H9 (cell line): Measurements from ENCODE around the gene PROX2. TPM values are rescaled to one million over a fixed set of nuclear protein-coding genes. Genes with fewer than 3 reads are reported as not detected.

ENCODE experiments used
- DNase-seq: peaks from one replicate; pipeline ENCODE4 v3.0.0-alpha.2; 2017
- H2AFZ ChIP-seq: one replicate; pipeline ENCODE4 v1.6.1; 2013; ENCODE audit warnings: mild to moderate bottlenecking, low read length, control low read depth, moderate library complexity
- H2AK5ac ChIP-seq: 2 replicates; pipeline ENCODE4 v1.6.1; 2013; ENCODE audit warnings: low read length, control low read depth, mixed read lengths; ENCODE audit not compliant: insufficient read length
- H2BK120ac ChIP-seq: one replicate; pipeline ENCODE4 v1.6.1; 2013; ENCODE audit warnings: low read depth, mild to moderate bottlenecking, low read length, control low read depth, inconsistent platforms; ENCODE audit not compliant: poor library complexity, severe bottlenecking
- H2BK12ac ChIP-seq: 2 replicates; pipeline ENCODE4 v1.6.1; 2013; ENCODE audit warnings: low read length, control low read depth, mixed read lengths, low read depth; ENCODE audit not compliant: insufficient read length
- H2BK15ac ChIP-seq: 2 replicates; pipeline ENCODE4 v1.6.1; 2013; ENCODE audit warnings: low read depth, low read length, control low read depth
- H2BK20ac ChIP-seq: one replicate; pipeline ENCODE4 v1.6.1; 2013; ENCODE audit warnings: low read depth, mild to moderate bottlenecking, low read length, control low read depth, inconsistent platforms; ENCODE audit not compliant: poor library complexity, severe bottlenecking
- H2BK5ac ChIP-seq: 2 replicates; pipeline ENCODE4 v1.6.1; 2013; ENCODE audit warnings: low read length, control low read depth, mixed read lengths; ENCODE audit not compliant: insufficient read length
- H3K14ac ChIP-seq: 2 replicates; pipeline ENCODE4 v1.6.1; 2013; ENCODE audit warnings: low read length, control low read depth; ENCODE audit not compliant: insufficient read depth
- H3K18ac ChIP-seq: 2 replicates; pipeline ENCODE4 v1.6.1; 2013; ENCODE audit warnings: low read depth, mild to moderate bottlenecking, mixed read lengths, low read length, control low read depth; ENCODE audit not compliant: insufficient read length
- H3K23ac ChIP-seq: 2 replicates; pipeline ENCODE4 v1.6.1; 2013; ENCODE audit warnings: low read length, control low read depth, mixed read lengths, low read depth; ENCODE audit not compliant: insufficient read length
- H3K23me2 ChIP-seq: 2 replicates; pipeline ENCODE4 v1.6.1; 2013; ENCODE audit warnings: low read depth, mild to moderate bottlenecking, mixed read lengths, low read length, control low read depth; ENCODE audit not compliant: insufficient read length, poor library complexity, severe bottlenecking
- H3K27ac ChIP-seq: 2 replicates; pipeline ENCODE4 v1.5.1; 2013; ENCODE audit warnings: low read length, control low read depth, mixed read lengths, low read depth; ENCODE audit not compliant: insufficient read length
- H3K27me3 ChIP-seq: 2 replicates; pipeline ENCODE4 v1.6.1; 2013; ENCODE audit warnings: low read length, control low read depth, inconsistent platforms; ENCODE audit not compliant: insufficient read depth
- H3K4ac ChIP-seq: 2 replicates; pipeline ENCODE4 v1.6.1; 2013; ENCODE audit warnings: low read depth, mild to moderate bottlenecking, control low read depth, inconsistent platforms, low read length, moderate library complexity
- H3K4me1 ChIP-seq: 2 replicates; pipeline ENCODE4 v1.6.1; 2013; ENCODE audit warnings: low read length, control low read depth, inconsistent platforms; ENCODE audit not compliant: insufficient read depth
- H3K4me2 ChIP-seq: 2 replicates; pipeline ENCODE4 v1.6.1; 2013; ENCODE audit warnings: low read length, control low read depth, mixed read lengths; ENCODE audit not compliant: insufficient read length, insufficient read depth
- H3K56ac ChIP-seq: 2 replicates; pipeline ENCODE4 v1.6.1; 2013; ENCODE audit warnings: low read depth, mild to moderate bottlenecking, mixed read lengths, low read length, control low read depth; ENCODE audit not compliant: insufficient read length
- H3K79me1 ChIP-seq: 2 replicates; pipeline ENCODE4 v1.6.1; 2013; ENCODE audit warnings: low read depth, mild to moderate bottlenecking, moderate library complexity, low read length, control low read depth, inconsistent platforms; ENCODE audit not compliant: insufficient read depth, poor library complexity, severe bottlenecking
- H3K79me2 ChIP-seq: 2 replicates; pipeline ENCODE4 v1.6.1; 2013; ENCODE audit warnings: low read length, control low read depth, inconsistent platforms; ENCODE audit not compliant: insufficient read depth
- H3K9ac ChIP-seq: 2 replicates; pipeline ENCODE4 v1.6.1; 2013; ENCODE audit warnings: low read length, control low read depth, mixed read lengths; ENCODE audit not compliant: insufficient read length; ENCODE audit errors: extremely low read depth
- H3K9me3 ChIP-seq: one replicate; pipeline ENCODE4 v1.6.1; 2013; ENCODE audit warnings: low read depth, low read length, inconsistent platforms; ENCODE audit not compliant: control insufficient read depth
- H3T11ph ChIP-seq: one replicate; pipeline ENCODE4 v1.6.1; 2013; ENCODE audit warnings: mild to moderate bottlenecking, low read length, control low read depth, inconsistent platforms
- H4K20me1 ChIP-seq: one replicate; pipeline ENCODE4 v1.6.1; 2013; ENCODE audit not compliant: control insufficient read depth, insufficient read length, insufficient read depth
- H4K5ac ChIP-seq: 2 replicates; pipeline ENCODE4 v1.6.1; 2013; ENCODE audit warnings: low read depth, mild to moderate bottlenecking, mixed read lengths, low read length, control low read depth; ENCODE audit not compliant: insufficient read length
- H4K8ac ChIP-seq: replicated peaks from 2 replicates; pipeline ENCODE4 v1.6.1; 2013; ENCODE audit warnings: low read length, control low read depth, mixed read lengths, low read depth; ENCODE audit not compliant: insufficient read length
- H4K91ac ChIP-seq: 2 replicates; pipeline ENCODE4 v1.6.1; 2013; ENCODE audit warnings: low read depth, mild to moderate bottlenecking, moderate library complexity, mixed read lengths, low read length, control low read depth; ENCODE audit not compliant: insufficient read length
- H3K27ac Mint-ChIP-seq, 3 experiments: 2 replicates in 2 of 3; 3 replicates in 1 of 3; pipeline ENCODE4 v1.8.0; 2020 to 2021; ENCODE audit warnings: mixed read lengths in 3 of 3, mild to moderate bottlenecking in 1 of 3, moderate library complexity in 1 of 3
- H3K27me3 Mint-ChIP-seq: 2 replicates; pipeline ENCODE4 v1.8.0; 2021; ENCODE audit warnings: low read depth, mild to moderate bottlenecking, moderate library complexity, mixed read lengths
- H3K36me3 Mint-ChIP-seq, 3 experiments: 2 replicates in 2 of 3; 3 replicates in 1 of 3; pipeline ENCODE4 v1.8.0; 2020 to 2021; ENCODE audit warnings: low read depth in 3 of 3, mixed read lengths in 3 of 3; ENCODE audit not compliant: insufficient read depth in 1 of 3
- H3K4me1 Mint-ChIP-seq, 2 experiments: 2 replicates each; pipeline ENCODE4 v1.8.0; 2020; ENCODE audit warnings: mixed read lengths in 2 of 2
- H3K4me3 Mint-ChIP-seq, 2 experiments: 2 replicates in 1 of 2; 3 replicates in 1 of 2; pipeline ENCODE4 v1.8.0; 2020 to 2021; ENCODE audit warnings: mild to moderate bottlenecking in 2 of 2, mixed read lengths in 2 of 2, moderate library complexity in 1 of 2
- H3K9me3 Mint-ChIP-seq, 2 experiments: 2 replicates in 1 of 2; 3 replicates in 1 of 2; pipeline ENCODE4 v1.8.0; 2020; ENCODE audit warnings: mild to moderate bottlenecking in 2 of 2, mixed read lengths in 2 of 2, moderate library complexity in 1 of 2
- WGBS: extraction: QIAGEN DNeasy Blood & Tissue Kit; methylation state at CpG from one replicate; pipeline ENCODE4 v1.1.7; 2013; ENCODE audit warnings: missing lambda C conversion rate, low lambda C conversion rate, mixed read lengths; ENCODE audit not compliant: insufficient read length; ENCODE audit errors: extremely low coverage; 5-methylcytosine and 5-hydroxymethylcytosine counted together
- total RNA-seq: library from RNA; stranded (reverse); gene quantifications from 2 replicates; pipeline ENCODE4 v1.2.1, GENCODE V29; 2021
- TF ChIP-seq, protein P1 (sequence below): fragments of 200-600 bp; sonication (generic); conservative IDR thresholded peaks from 3 replicates; pipeline ENCODE4 v1.8.0; 2021; ENCODE audit warnings: antibody characterized with exemption, mild to moderate bottlenecking

Gene PROX2
- total RNA-seq, 1 experiment from 2014 or later: not detected

DNA sequence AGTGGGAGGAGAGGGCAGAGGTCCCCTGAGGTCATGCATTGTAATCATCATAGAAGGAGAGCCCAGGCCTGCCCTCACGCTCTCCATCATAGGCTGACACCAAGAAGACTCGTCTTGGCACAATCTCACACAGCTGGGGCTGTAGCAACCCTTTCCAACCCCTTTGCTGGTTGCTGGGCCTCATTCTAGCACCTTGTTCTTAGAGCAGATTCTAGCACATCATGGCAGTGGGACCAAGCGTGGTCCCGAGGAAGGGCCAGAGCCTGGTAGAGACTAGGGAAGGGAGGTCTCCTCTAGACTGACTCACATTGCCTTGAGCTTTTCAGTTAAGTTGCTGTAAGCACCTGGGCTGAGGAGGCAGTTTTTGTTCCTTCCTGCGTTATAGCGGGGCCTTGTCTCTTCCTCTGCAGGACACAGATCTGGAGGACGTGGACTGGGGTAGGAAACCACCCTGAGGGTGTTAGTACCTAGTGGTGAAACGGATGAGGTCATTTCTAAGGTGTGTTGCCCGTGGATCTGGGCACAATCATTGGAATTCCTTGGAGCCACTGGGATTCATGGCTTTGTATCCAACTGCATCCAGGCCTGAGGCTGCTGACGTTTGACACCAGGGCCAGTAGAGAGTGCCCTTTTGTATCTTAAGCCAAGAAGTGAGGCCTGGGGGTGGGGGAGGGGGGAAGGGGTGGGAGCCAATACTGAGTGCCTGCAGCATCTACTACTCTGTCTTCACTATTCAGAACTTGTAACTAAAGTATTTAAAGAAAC lies 27.2 kb upstream of the PROX2 start:
- H4K91ac ChIP-seq: no peak overlapping the region
- no CpG with 5 or more reads among the region's 10 CpGs for WGBS
- Mint-ChIP-seq H3K27ac (peak overlapping the region; percentile 17 to 96 (median 91); a peak in 5 of 7 replicates), H3K36me3 (peaks cover 46 to 70% (median 52%) of the 10 kb centered on the region in 3 experiments), H3K4me3 (no peak overlapping the region), H3K9me3 (no peaks in the 10 kb centered on the region), H3K27me3 (no peaks in the 10 kb centered on the region; the same call in 1 of the 2 replicates), H3K4me1 (peaks cover 15% of the 10 kb centered on the region in 2 experiments)
- no peaks in the 10 kb centered on the region for H3K4me1 ChIP-seq
- H3K27me3 ChIP-seq: no peaks in the 10 kb centered on the region
- no peak overlapping the region for H3T11ph ChIP-seq
- no peak overlapping the region for H2BK20ac ChIP-seq
- H3K23ac ChIP-seq: no peak overlapping the region
- no peaks in the 10 kb centered on the region for H3K79me2 ChIP-seq
- no peak overlapping the region for H2AFZ ChIP-seq
- no peak overlapping the region for H2BK12ac ChIP-seq
- no peak overlapping the region for H4K8ac ChIP-seq
- no peak overlapping the region for H3K4ac ChIP-seq
- H2AK5ac ChIP-seq: no peak overlapping the region
- H3K23me2 ChIP-seq: no peaks in the 10 kb centered on the region
- no peak overlapping the region for H2BK120ac ChIP-seq
- no peaks in the 10 kb centered on the region for H3K79me1 ChIP-seq
- no peak overlapping the region for H2BK15ac ChIP-seq
- TF ChIP-seq, protein P1, sequence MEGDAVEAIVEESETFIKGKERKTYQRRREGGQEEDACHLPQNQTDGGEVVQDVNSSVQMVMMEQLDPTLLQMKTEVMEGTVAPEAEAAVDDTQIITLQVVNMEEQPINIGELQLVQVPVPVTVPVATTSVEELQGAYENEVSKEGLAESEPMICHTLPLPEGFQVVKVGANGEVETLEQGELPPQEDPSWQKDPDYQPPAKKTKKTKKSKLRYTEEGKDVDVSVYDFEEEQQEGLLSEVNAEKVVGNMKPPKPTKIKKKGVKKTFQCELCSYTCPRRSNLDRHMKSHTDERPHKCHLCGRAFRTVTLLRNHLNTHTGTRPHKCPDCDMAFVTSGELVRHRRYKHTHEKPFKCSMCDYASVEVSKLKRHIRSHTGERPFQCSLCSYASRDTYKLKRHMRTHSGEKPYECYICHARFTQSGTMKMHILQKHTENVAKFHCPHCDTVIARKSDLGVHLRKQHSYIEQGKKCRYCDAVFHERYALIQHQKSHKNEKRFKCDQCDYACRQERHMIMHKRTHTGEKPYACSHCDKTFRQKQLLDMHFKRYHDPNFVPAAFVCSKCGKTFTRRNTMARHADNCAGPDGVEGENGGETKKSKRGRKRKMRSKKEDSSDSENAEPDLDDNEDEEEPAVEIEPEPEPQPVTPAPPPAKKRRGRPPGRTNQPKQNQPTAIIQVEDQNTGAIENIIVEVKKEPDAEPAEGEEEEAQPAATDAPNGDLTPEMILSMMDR: no peak
- no peak overlapping the region for H3K18ac ChIP-seq
- no peak overlapping the region for H3K4me2 ChIP-seq
- no peak overlapping the region for H2BK5ac ChIP-seq
- no peak overlapping the region for H3K56ac ChIP-seq
- no peak overlapping the region for H3K9ac ChIP-seq
- no peak overlapping the region for H4K5ac ChIP-seq
- H3K27ac ChIP-seq: no peak overlapping the region
- H3K14ac ChIP-seq: no peak overlapping the region
- H3K9me3 ChIP-seq: no peaks in the 10 kb centered on the region
- no peak for DNase-seq
- H4K20me1 ChIP-seq: no peaks in the 10 kb centered on the region
